RWPE1 (cell line): Measurements from ENCODE around the gene CADM2.
A peak's percentile ranks its signal among the peaks of the same experiment; 100 is the strongest.

Experiments used
- CTCF ChIA-PET: fragments of 350-600 bp; sonication (Branson Sonifier 250); formaldehyde crosslinking; extraction: SDS; loops from one replicate; lab custom pipeline; 2021; lab: Yijun Ruan, JAX
- POLR2A ChIA-PET: fragments of 400-600 bp; formaldehyde crosslinking; extraction: SDS; loops from one replicate; lab custom pipeline; 2020; ENCODE audit warnings: antibody characterized with exemption; ENCODE audit not compliant: low non-redundant PET; lab: Yijun Ruan, JAX
- DNase-seq: peaks from one replicate; pipeline ENCODE4 v3.0.0; 2012; ENCODE audit warnings: low spot score
- H3K27ac ChIP-seq: fragments of 450-650 bp; 2 replicates; pipeline ENCODE4 v1.5.1; 2017
- CTCF ChIP-seq: fragments of 450-650 bp; conservative IDR thresholded peaks from 2 replicates; pipeline ENCODE4 v1.5.1; 2017; ENCODE audit warnings: low read depth, mild to moderate bottlenecking

CADM2 gene

GRCh38 chr3:85808755-85809154, 850.0 kb downstream of the CADM2 start:
- DNase-seq: no peak
- H3K27ac ChIP-seq: no peak overlapping the region
- ChIA-PET POLR2A (no interaction called here), CTCF (interaction anchor here (0.6 kb wide), 2 partner anchors 144 to 333 kb away, joined by 3 read pairs; no protein-coding TSS in a partner anchor)
- TF ChIP-seq CTCF: no peak

DNA sequence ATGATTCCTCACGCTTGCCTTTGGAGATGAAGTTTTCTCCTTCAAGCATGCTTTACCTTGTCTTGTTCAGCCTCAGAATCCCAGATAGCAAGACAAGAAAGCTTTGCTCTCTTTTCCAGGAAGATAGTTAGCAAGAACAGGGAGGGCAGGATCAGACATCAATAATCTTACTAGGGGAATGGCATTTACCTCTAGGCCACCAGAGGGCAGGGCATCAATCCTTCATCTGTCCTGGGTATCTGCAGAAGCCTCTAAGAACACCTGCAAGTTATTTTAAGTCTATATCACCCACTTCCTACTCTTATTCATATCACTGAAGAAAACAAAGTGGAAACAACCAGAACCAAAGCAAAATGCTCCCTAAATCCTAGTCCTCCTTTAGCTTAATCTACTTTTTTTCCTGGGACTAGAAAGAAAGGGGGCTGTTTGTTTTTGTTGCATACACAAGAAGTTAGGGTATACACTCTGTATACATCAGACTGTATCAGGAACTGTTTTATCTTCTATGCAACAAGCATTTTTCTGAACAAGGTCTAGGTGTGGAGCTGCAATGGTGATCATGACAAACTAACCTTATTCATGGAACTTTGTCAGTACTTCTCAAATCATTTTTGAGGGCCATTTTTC, 862.5 kb downstream of the CADM2 start:
- peak; percentile 45 for TF ChIP-seq CTCF
- peak; percentile 5 for DNase-seq
- POLR2A ChIA-PET: no interaction called here
- CTCF ChIA-PET: interaction anchor here (0.6 kb wide), 1 partner anchor 1052 kb away, joined by 3 read pairs; no protein-coding TSS in a partner anchor
- no peak overlapping the region for H3K27ac ChIP-seq

DNA sequence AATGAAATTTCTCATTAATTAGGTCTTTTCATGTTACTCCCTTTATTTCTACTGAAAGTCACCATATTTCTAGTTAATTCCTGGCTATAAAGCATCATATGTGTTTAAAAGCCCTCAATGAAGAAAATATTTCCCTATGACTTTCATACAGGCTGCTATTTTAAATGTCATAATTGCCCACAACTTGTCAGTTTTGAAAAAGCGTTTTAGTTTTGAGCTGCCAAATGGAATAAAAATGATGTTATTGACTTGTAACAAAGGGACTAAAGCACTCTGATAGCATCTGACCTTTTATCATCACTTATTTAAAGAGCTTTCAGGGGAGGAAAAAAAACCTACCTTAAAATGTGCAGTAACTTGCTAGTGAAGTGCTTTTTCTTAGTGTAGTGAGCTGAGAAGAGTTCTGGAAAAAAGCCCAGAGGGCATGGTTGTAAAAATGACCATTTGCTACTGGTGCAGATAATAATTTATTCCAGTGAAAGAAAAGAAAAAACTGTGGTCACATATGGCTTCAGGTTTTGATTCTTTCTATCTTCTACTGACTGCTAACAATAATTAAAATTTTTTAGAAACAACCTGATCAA, 877.2 kb downstream of the CADM2 start:
- ChIA-PET CTCF (no interaction called here), POLR2A (no interaction called here)
- DNase-seq: no peak
- TF ChIP-seq CTCF: no peak
- no peak overlapping the region for H3K27ac ChIP-seq

DNA sequence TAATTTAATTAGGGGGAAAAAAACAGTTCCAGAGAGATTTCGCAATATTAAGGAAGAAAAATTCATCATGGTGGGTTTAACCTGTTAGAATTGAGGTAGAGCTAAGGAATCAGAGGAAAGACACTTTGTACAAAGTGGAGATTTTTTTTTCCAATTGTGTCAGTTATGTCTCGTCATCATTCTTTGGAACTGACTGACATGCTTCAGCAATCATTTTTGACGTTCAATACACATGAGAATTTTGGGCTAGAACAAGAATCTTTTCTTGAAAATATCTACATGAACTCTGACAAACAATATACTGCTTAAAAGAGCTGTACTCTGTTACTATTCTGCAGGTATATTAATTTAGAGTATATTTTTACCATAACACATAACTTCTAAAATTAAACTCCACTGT, 878.6 kb downstream of the CADM2 start:
- no peak for DNase-seq
- H3K27ac ChIP-seq: no peak overlapping the region
- no peak for TF ChIP-seq CTCF
- POLR2A ChIA-PET: no interaction called here
- CTCF ChIA-PET: no interaction called here

- no peak for TF ChIP-seq CTCF
- no peak overlapping the region for H3K27ac ChIP-seq
- CTCF ChIA-PET: no interaction called here
- POLR2A ChIA-PET: no interaction called here
- DNase-seq: no peak
Observed at GRCh38 chr3:85838921-85839320, 880.1 kb downstream of the CADM2 start.

DNA sequence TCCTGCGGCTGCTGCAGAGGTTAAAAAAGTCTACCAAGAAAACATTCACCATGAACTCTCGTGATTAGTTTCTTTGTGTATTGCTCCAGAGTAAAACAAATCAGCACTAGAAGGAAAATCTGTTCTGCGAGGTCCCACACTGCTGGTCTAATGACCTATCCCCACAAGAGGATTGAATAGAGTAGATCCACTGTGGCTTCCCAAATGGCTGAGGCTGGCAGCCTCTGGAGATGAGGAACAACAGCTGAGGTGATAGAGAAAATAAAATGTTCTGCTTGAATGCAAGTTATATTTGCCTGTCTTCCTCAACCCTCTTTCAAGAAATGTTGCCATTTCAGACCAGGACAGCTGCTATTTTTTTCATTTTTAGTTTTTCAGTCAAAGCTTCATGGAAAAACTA, 883.3 kb downstream of the CADM2 start:
- ChIA-PET CTCF (no interaction called here), POLR2A (no interaction called here)
- TF ChIP-seq CTCF: no peak
- no peak for DNase-seq
- H3K27ac ChIP-seq: no peak overlapping the region
